ENCODE results near the gene ETS2. TPM values are rescaled to one million over a fixed set of nuclear protein-coding genes. Genes with fewer than 3 reads are reported as not detected.

The ETS2 gene
- total and polyA plus RNA-seq, 2 of the 4 experiments (the other 2 are of a cell fraction): 21.3 to 21.7 TPM

GRCh38 chr21:38853421-38853919, 47.7 kb downstream of the ETS2 start:
- dilution Hi-C loops (cut with HindIII; ENCODE audit: low sequenced_read_pairs, unreplicated experiment) (no loop called here), intact Hi-C loops (cut with micrococcal nuclease) (no loop called here), in situ Hi-C loops (cut with MboI; ENCODE audit: low sequenced_read_pairs) (no loop called here)
- no peak overlapping the region for H3K56ac ChIP-seq (ENCODE audit: extremely low read depth, insufficient read depth, low read length)
- ATAC-seq (ENCODE audit: low read depth) (no peak; the same call in 1 of the 2 replicates), DNase-seq (peak; percentile 96)
- POLR2A ChIA-PET (ENCODE audit: unreplicated experiment): interaction anchor here (0.6 kb wide), 2 partner anchors 72 to 592 kb away, joined by 3 to 4 read pairs; no protein-coding TSS in a partner anchor
- H2AK9ac ChIP-seq (replicated peaks; ENCODE audit: low read depth, low read length, poor library complexity): peak overlapping the region; percentile 55
- CTCF ChIA-PET: interaction anchor here (0.9 kb wide), 1 partner anchor 132 kb away, joined by 4 read pairs; no protein-coding TSS in a partner anchor
- H2AFZ ChIP-seq (replicated peaks; ENCODE audit: low read length, poor library complexity): peak overlapping the region; percentile 52
- H4K20me1 ChIP-seq (ENCODE audit: insufficient read depth, low read length): no peaks in the 10 kb centered on the region
- peak overlapping the region; percentile 18; the same call in 1 of the 2 replicates for H2BK20ac ChIP-seq (ENCODE audit: low read depth, low read length)
- peaks cover 2% of the 10 kb centered on the region; the same call in 1 of the 2 replicates for H3K4me1 ChIP-seq (ENCODE audit: control insufficient read depth, insufficient read depth, low read length)
- H3K9ac ChIP-seq (ENCODE audit: low read depth, low read length): no peak overlapping the region
- H3K36me3 ChIP-seq (ENCODE audit: control insufficient read depth, insufficient read depth, low read length): no peaks in the 10 kb centered on the region
- 0 out of 2 replicates have a peak overlapping the region, but pooled peaks have one; percentile 33 for H3K4ac ChIP-seq (ENCODE audit: low read depth, low read length)
- peaks cover 6% of the 10 kb centered on the region for H3K9me3 ChIP-seq (ENCODE audit: control insufficient read depth, insufficient read depth, low read length)
- H4K5ac ChIP-seq (ENCODE audit: low read depth, low read length): no peak overlapping the region
- TF ChIP-seq CHD1 (IDR thresholded peaks at IDR 0.05; ENCODE audit: low read depth, low read length): no peak
- no peak for TF ChIP-seq NFE2L2 (IDR thresholded peaks at IDR 0.05; ENCODE audit: low read depth, low read length)
- peak; percentile 91 for TF ChIP-seq FOS (IDR thresholded peaks at IDR 0.05; ENCODE audit: low read depth, low read length)
- TF ChIP-seq BHLHE40 (IDR thresholded peaks at IDR 0.05; ENCODE audit: low read depth, low read length): peak; percentile 27
- no peak for TF ChIP-seq RAD21 (IDR thresholded peaks at IDR 0.05; ENCODE audit: low read length)
- no peak for TF ChIP-seq USF2 (IDR thresholded peaks at IDR 0.05; ENCODE audit: low read depth, low read length)
- TF ChIP-seq RCOR1 (IDR thresholded peaks at IDR 0.05; ENCODE audit: insufficient replicate concordance, low read length): peak; percentile 94
- TF ChIP-seq CEBPB (IDR thresholded peaks at IDR 0.05; ENCODE audit: low read depth, low read length): peak; percentile 98
- no peak for TF ChIP-seq SMC3 (IDR thresholded peaks at IDR 0.05; ENCODE audit: low read depth, low read length)
- no peak for TF ChIP-seq RFX5 (IDR thresholded peaks at IDR 0.05; ENCODE audit: low read depth, low read length)
- TF ChIP-seq MAZ (IDR thresholded peaks at IDR 0.05; ENCODE audit: borderline replicate concordance, low read depth, low read length): peak; percentile 9; the same call in 1 of the 2 replicates
- peak overlapping the region; percentile 19; the same call in 1 of the 3 replicates for H2BK15ac ChIP-seq (ENCODE audit: low read depth, low read length)
- peak overlapping the region; percentile 69; the same call in 1 of the 2 replicates for H2AK5ac ChIP-seq (ENCODE audit: low read depth, low read length)
- 58% methylated on average over 3 of the region's 6 CpGs; no CpG with 5 or more reads in 1 of the 2 experiments for WGBS, 2 experiments (ENCODE audit: extremely low coverage in 2 of 2, insufficient read length in 1 of 2)
- peaks cover 9% of the 10 kb centered on the region for H3K9me1 ChIP-seq (ENCODE audit: insufficient read depth, low read length)
- peak overlapping the region; percentile 34 for H2BK5ac ChIP-seq (ENCODE audit: low read depth, low read length, poor library complexity, severe bottlenecking)
- H3K4me2 ChIP-seq (ENCODE audit: low read depth, low read length): no peak overlapping the region
- H3K18ac ChIP-seq (ENCODE audit: low read depth, low read length): no peak overlapping the region
- no peak overlapping the region for H3K23ac ChIP-seq (ENCODE audit: low read depth, low read length)
- no peak overlapping the region for H3K27ac ChIP-seq (ENCODE audit: insufficient read depth, low read length)
- H4K8ac ChIP-seq (ENCODE audit: low read depth in 2 of 2, low read length in 2 of 2): no peak overlapping the region
- no peaks in the 10 kb centered on the region for H3K27me3 ChIP-seq (ENCODE audit: control insufficient read depth, insufficient read depth, low read length)
- H2BK120ac ChIP-seq (ENCODE audit: low read depth, low read length): 0 out of 2 replicates have a peak overlapping the region, but pooled peaks have one; percentile 7
- no TSS peak for BruUV-seq (replicated peaks)
- H3K79me1 ChIP-seq (ENCODE audit: low read depth in 1 of 2, low read length in 2 of 2): no peaks in the 10 kb centered on the region
- H3K14ac ChIP-seq (replicated peaks; ENCODE audit: low read depth, low read length): no peak overlapping the region; the same call in 1 of the 2 replicates
- H3K4me3 ChIP-seq (ENCODE audit: insufficient read depth, low read depth, low read length): no peak overlapping the region
- no peak overlapping the region for H4K91ac ChIP-seq (ENCODE audit: insufficient read depth, low read depth, low read length)

Data from IMR-90 (cell line).